Measurements from ENCODE around the gene FOXJ3. TPM values are rescaled to one million over a fixed set of nuclear protein-coding genes. Genes with fewer than 3 reads are reported as not detected.

The FOXJ3 gene
- total RNA-seq, 3 donors from 2014 or later, result 47.0 to 57.3 (median 53.4) TPM

DNA sequence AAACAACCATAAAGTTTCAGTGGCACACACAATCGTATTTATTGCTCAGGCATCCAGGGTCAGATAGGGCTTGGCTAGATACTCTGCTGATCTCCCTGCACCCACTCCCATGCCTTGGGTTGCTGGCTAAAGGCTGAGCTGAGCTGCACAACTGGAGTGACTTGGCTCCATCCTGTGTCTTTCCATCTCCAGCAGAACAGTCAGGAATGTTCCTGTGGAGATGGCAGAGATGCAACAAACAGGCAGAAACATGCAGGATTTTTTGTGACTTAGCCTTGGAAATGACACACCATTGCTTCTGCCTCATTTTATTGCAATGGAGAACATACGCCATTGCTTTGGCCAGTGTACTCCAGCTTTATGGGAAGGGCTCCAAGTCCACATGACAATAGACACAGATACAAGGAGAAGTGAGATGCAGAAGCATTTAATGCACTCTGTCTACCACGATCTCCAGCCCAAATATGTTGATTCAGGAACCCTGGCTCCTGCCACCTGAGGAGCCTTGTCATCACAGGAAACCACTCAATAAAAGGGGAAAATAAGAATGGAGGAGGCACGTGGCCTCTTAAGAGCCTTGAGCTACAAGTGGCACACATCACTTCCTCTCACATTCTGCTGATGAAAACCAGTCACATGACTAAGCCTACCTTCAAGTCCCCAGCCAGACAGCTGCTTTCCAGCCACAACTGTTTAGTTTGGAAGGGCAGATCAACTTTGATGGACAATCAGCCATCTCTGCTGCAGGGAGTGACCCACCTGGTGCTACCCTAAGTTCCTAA is 191.9 kb downstream of the FOXJ3 start:
- no peak for DNase-seq
- no peak for TF ChIP-seq CTCF (IDR thresholded peaks at IDR 0.05)
- no peak for ATAC-seq
- intact Hi-C loops (cut with DNase I, micrococcal nuclease), result no loop called here
- H3K4me1 ChIP-seq (ENCODE audit: low read depth), result peaks cover 9% of the 10 kb centered on the region
- H3K4me3 ChIP-seq, result no peak overlapping the region
- H3K9me3 ChIP-seq, result no peaks in the 10 kb centered on the region
- no peaks in the 10 kb centered on the region for H3K36me3 ChIP-seq (ENCODE audit: low read depth)

- no peak for TF ChIP-seq CTCF (IDR thresholded peaks at IDR 0.05)
- Histone ChIP-seq H3K4me3 (no peak overlapping the region), H3K4me1 (ENCODE audit: low read depth) (peaks cover 6% of the 10 kb centered on the region), H3K36me3 (ENCODE audit: low read depth) (no peaks in the 10 kb centered on the region), H3K9me3 (no peaks in the 10 kb centered on the region)
- intact Hi-C loops (cut with DNase I, micrococcal nuclease), result no loop called here
- no peak for DNase-seq
- ATAC-seq, result no peak
Observed at GRCh38 chr1:42141978-42142377, 193.1 kb downstream of the FOXJ3 start.

DNA sequence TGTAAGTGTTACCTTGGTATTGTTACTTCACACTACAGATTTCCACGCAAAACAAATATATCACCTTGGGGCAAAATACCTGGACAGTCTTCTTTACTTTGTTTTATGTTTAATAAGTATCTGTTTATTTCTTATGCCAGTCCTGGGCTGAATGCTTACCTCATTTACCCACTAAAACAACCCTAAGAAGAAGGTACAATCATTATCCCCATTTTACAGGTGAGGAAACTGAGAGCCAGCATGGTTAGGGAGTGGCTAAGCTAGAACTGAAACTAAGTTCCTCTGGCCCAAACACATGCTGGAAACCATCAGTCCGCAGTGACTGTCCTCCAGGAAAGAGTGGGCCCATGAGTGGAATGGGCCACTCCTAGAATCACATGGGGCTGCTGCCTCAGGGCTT is 194.8 kb downstream of the FOXJ3 start:
- ATAC-seq (no peak), DNase-seq (no peak)
- no peak for TF ChIP-seq CTCF (IDR thresholded peaks at IDR 0.05)
- no peaks in the 10 kb centered on the region for H3K4me1 ChIP-seq (ENCODE audit: low read depth)
- H3K9me3 ChIP-seq, result no peaks in the 10 kb centered on the region
- no peak overlapping the region for H3K4me3 ChIP-seq
- no peaks in the 10 kb centered on the region for H3K36me3 ChIP-seq (ENCODE audit: low read depth)
- intact Hi-C loops (cut with DNase I, micrococcal nuclease), result no loop called here

- Histone ChIP-seq H3K36me3 (ENCODE audit: low read depth) (no peaks in the 10 kb centered on the region), H3K4me3 (no peak overlapping the region), H3K4me1 (ENCODE audit: low read depth) (no peaks in the 10 kb centered on the region), H3K9me3 (no peaks in the 10 kb centered on the region)
- ATAC-seq (no peak), DNase-seq (no peak)
- intact Hi-C loops (cut with DNase I, micrococcal nuclease), result no loop called here
- no peak for TF ChIP-seq CTCF (IDR thresholded peaks at IDR 0.05)
Observed at GRCh38 chr1:42139444-42139843, 195.6 kb downstream of the FOXJ3 start.

- ATAC-seq, result no peak
- intact Hi-C loops (cut with DNase I, micrococcal nuclease), result no loop called here
Observed at GRCh38 chr1:42138586-42138985, 196.4 kb downstream of the FOXJ3 start.

More at GRCh38 chr1:42138586-42138985, 196.4 kb downstream of the FOXJ3 start:
- no peak for DNase-seq
- H3K4me1 ChIP-seq (ENCODE audit: low read depth), result no peaks in the 10 kb centered on the region
- no peaks in the 10 kb centered on the region for H3K36me3 ChIP-seq (ENCODE audit: low read depth)
- no peak for TF ChIP-seq CTCF (IDR thresholded peaks at IDR 0.05)
- H3K9me3 ChIP-seq, result no peaks in the 10 kb centered on the region
- H3K4me3 ChIP-seq, result no peak overlapping the region

All from mucosa of descending colon (tissue), 3 donors.